ENCODE measurements around the gene LIM2.

- TF ChIP-seq CTCF (IDR thresholded peaks at IDR 0.05) (peak in 2 of 6 experiments; percentile 14 to 28), POLR2A (IDR thresholded peaks at IDR 0.05) (no peak)
Measured at GRCh38 chr19:51407511-51408131, 19.8 kb upstream of the LIM2 start.

All from thyroid gland (tissue), 4 donors.